ENCODE measurements around the gene CEMIP. TPM values are rescaled to one million over a fixed set of nuclear protein-coding genes. Genes with fewer than 3 reads are reported as not detected.

The CEMIP gene
- total RNA-seq, 1 donor from 2014 or later = not detected

- H3K27me3 Mint-ChIP-seq (ENCODE audit: insufficient read depth, low read depth) = no peaks in the 10 kb centered on the region
- H3K4me1 Mint-ChIP-seq = peaks cover 23% of the 10 kb centered on the region
Measured at GRCh38 chr15:80752204-80752603, 27.0 kb upstream of the CEMIP start.

GRCh38 chr15:80753161-80753560 lies 26.0 kb upstream of the CEMIP start:
- Histone ChIP-seq H3K9me3 (ENCODE audit: low read depth) (no peaks in the 10 kb centered on the region), H3K27me3 (no peaks in the 10 kb centered on the region), H2AFZ (replicated peaks) (no peak overlapping the region), H3K9ac (no peak overlapping the region), H3K4me2 (no peak overlapping the region), H4K20me1 (ENCODE audit: low read depth) (no peaks in the 10 kb centered on the region), H3F3A (ENCODE audit: low read depth) (no peaks in the 10 kb centered on the region), H3K27ac (no peak overlapping the region), H3K36me3 (no peaks in the 10 kb centered on the region), H3K79me2 (ENCODE audit: low read depth) (no peaks in the 10 kb centered on the region), H3K4me1 (peaks cover 12% of the 10 kb centered on the region), H3K4me3 (no peak overlapping the region)
- Mint-ChIP-seq H3K9me3 (no peaks in the 10 kb centered on the region), H3K27ac (no peak overlapping the region), H3K4me3 (no peak overlapping the region), H3K36me3 (peaks cover 12% of the 10 kb centered on the region), H3K27me3 (ENCODE audit: insufficient read depth, low read depth) (no peaks in the 10 kb centered on the region), H3K4me1 (peaks cover 16% of the 10 kb centered on the region)
- no peak for DNase-seq (ENCODE audit: low spot score)
- TF ChIP-seq EZH2phosphoT487 (IDR thresholded peaks at IDR 0.05) = no peak
- no peak for TF ChIP-seq EZH2 (IDR thresholded peaks at IDR 0.05)
- TF ChIP-seq CTCF (IDR thresholded peaks at IDR 0.05) = no peak

More at GRCh38 chr15:80752204-80752603, 27.0 kb upstream of the CEMIP start:
- Mint-ChIP-seq H3K9me3 (no peaks in the 10 kb centered on the region), H3K4me3 (no peak overlapping the region), H3K27ac (no peak overlapping the region), H3K36me3 (peaks cover 12% of the 10 kb centered on the region)
- Histone ChIP-seq H3K4me3 (no peak overlapping the region), H3K4me2 (no peak overlapping the region), H3F3A (ENCODE audit: low read depth) (no peaks in the 10 kb centered on the region), H2AFZ (replicated peaks) (no peak overlapping the region), H3K36me3 (no peaks in the 10 kb centered on the region), H4K20me1 (ENCODE audit: low read depth) (peaks cover 4% of the 10 kb centered on the region), H3K27me3 (no peaks in the 10 kb centered on the region), H3K79me2 (ENCODE audit: low read depth) (no peaks in the 10 kb centered on the region), H3K27ac (no peak overlapping the region), H3K4me1 (peaks cover 21% of the 10 kb centered on the region), H3K9me3 (ENCODE audit: low read depth) (no peaks in the 10 kb centered on the region), H3K9ac (no peak overlapping the region)
- DNase-seq (ENCODE audit: low spot score) = no peak
- TF ChIP-seq EZH2 (IDR thresholded peaks at IDR 0.05) (no peak), CTCF (IDR thresholded peaks at IDR 0.05) (no peak), EZH2phosphoT487 (IDR thresholded peaks at IDR 0.05) (no peak)

GRCh38 chr15:80754014-80754413 lies 25.2 kb upstream of the CEMIP start:
- H3K9me3 ChIP-seq (ENCODE audit: low read depth) = no peaks in the 10 kb centered on the region
- no peak overlapping the region for H2AFZ ChIP-seq (replicated peaks)
- no peak overlapping the region for H3K9ac ChIP-seq
- no peak for DNase-seq (ENCODE audit: low spot score)
- H3K27ac ChIP-seq = no peak overlapping the region
- H3K4me3 Mint-ChIP-seq = no peak overlapping the region
- no peaks in the 10 kb centered on the region for H3K79me2 ChIP-seq (ENCODE audit: low read depth)
- no peaks in the 10 kb centered on the region for H4K20me1 ChIP-seq (ENCODE audit: low read depth)
- H3K9me3 Mint-ChIP-seq = no peaks in the 10 kb centered on the region
- H3K4me1 Mint-ChIP-seq = peaks cover 12% of the 10 kb centered on the region
- H3K27me3 ChIP-seq = no peaks in the 10 kb centered on the region
- peaks cover 15% of the 10 kb centered on the region for H3K4me1 ChIP-seq
- H3K4me2 ChIP-seq = no peak overlapping the region
- H3K27ac Mint-ChIP-seq = no peak overlapping the region
- H3K4me3 ChIP-seq = no peak overlapping the region
- H3K36me3 Mint-ChIP-seq = peaks cover 10% of the 10 kb centered on the region
- no peaks in the 10 kb centered on the region for H3F3A ChIP-seq (ENCODE audit: low read depth)
- TF ChIP-seq EZH2phosphoT487 (IDR thresholded peaks at IDR 0.05) (no peak), EZH2 (IDR thresholded peaks at IDR 0.05) (no peak), CTCF (IDR thresholded peaks at IDR 0.05) (no peak)
- H3K27me3 Mint-ChIP-seq (ENCODE audit: insufficient read depth, low read depth) = no peaks in the 10 kb centered on the region
- no peaks in the 10 kb centered on the region for H3K36me3 ChIP-seq

All from neural progenitor cell (in vitro differentiated cells).